Measurements from ENCODE around the gene XPC.

XPC gene

GRCh38 chr3:14208168-14208567 lies 29.8 kb upstream of the XPC start:
- DNase-seq (ENCODE audit: low read depth in 3 of 3), result no peak

GRCh38 chr3:14206548-14207177 lies 28.3 kb upstream of the XPC start:
- no peak for DNase-seq (ENCODE audit: low read depth in 3 of 3)

- DNase-seq (ENCODE audit: low read depth in 3 of 3), result no peak
These were observed 26.3 kb upstream of the XPC start for GRCh38 chr3:14204515-14205284.

GRCh38 chr3:14203521-14204079 lies 25.2 kb upstream of the XPC start:
- DNase-seq (ENCODE audit: low read depth in 3 of 3), result peak in 2 of 3 donors; percentile 24 to 27

GRCh38 chr3:14202874-14203520 lies 24.6 kb upstream of the XPC start:
- no peak for DNase-seq (ENCODE audit: low read depth in 3 of 3)

GRCh38 chr3:14201940-14202684 lies 23.7 kb upstream of the XPC start:
- no peak for DNase-seq (ENCODE audit: low read depth in 3 of 3)

- DNase-seq (ENCODE audit: low read depth in 3 of 3), result no peak
These were observed 22.4 kb upstream of the XPC start for GRCh38 chr3:14200841-14201240.

GRCh38 chr3:14200276-14200675 lies 21.9 kb upstream of the XPC start:
- no peak for DNase-seq (ENCODE audit: low read depth in 3 of 3)

GRCh38 chr3:14199641-14200040 lies 21.2 kb upstream of the XPC start:
- DNase-seq (ENCODE audit: low read depth in 3 of 3), result no peak

GRCh38 chr3:14194865-14195264 lies 16.5 kb upstream of the XPC start:
- DNase-seq (ENCODE audit: low read depth in 3 of 3), result no peak

- DNase-seq (ENCODE audit: low read depth in 3 of 3), result no peak
These were observed 9.8 kb upstream of the XPC start for GRCh38 chr3:14188041-14188754.

GRCh38 chr3:14186854-14187458 lies 8.6 kb upstream of the XPC start:
- DNase-seq (ENCODE audit: low read depth in 3 of 3), result no peak

- DNase-seq (ENCODE audit: low read depth in 3 of 3), result no peak
These were observed 4.7 kb upstream of the XPC start for GRCh38 chr3:14183015-14183577.

- DNase-seq (ENCODE audit: low read depth in 3 of 3), result no peak
These were observed 2.9 kb upstream of the XPC start for GRCh38 chr3:14181253-14181652.

- no peak for DNase-seq (ENCODE audit: low read depth in 3 of 3)
These were observed 1.4 kb upstream of the XPC start for GRCh38 chr3:14179795-14180194.

- DNase-seq (ENCODE audit: low read depth in 3 of 3), result no peak
These were observed 689 bp upstream of the XPC start for GRCh38 chr3:14179114-14179465.

- DNase-seq (ENCODE audit: low read depth in 3 of 3), result peak in 1 of 3 donors; percentile 9
These were observed 688 bp downstream of the XPC start for GRCh38 chr3:14177580-14178246.

- DNase-seq (ENCODE audit: low read depth in 3 of 3), result peak; percentile 9 to 42 (median 22)
These were observed 2.9 kb downstream of the XPC start for GRCh38 chr3:14175383-14176037.

GRCh38 chr3:14174483-14174882 lies 3.9 kb downstream of the XPC start:
- no peak for DNase-seq (ENCODE audit: low read depth in 3 of 3)

- DNase-seq (ENCODE audit: low read depth in 3 of 3), result no peak
These were observed 5.9 kb downstream of the XPC start for GRCh38 chr3:14172496-14172895.

Data from stimulated activated CD4-positive, alpha-beta T cell treated with anti-CD3 and anti-CD28 coated beads, TNF-alpha, amount 100 ng/mL, for 48 hours (primary cell).